ENCODE data around the gene SLC6A7.
A peak's percentile ranks its signal among the peaks of the same experiment; 100 is the strongest.

Gene SLC6A7

DNA sequence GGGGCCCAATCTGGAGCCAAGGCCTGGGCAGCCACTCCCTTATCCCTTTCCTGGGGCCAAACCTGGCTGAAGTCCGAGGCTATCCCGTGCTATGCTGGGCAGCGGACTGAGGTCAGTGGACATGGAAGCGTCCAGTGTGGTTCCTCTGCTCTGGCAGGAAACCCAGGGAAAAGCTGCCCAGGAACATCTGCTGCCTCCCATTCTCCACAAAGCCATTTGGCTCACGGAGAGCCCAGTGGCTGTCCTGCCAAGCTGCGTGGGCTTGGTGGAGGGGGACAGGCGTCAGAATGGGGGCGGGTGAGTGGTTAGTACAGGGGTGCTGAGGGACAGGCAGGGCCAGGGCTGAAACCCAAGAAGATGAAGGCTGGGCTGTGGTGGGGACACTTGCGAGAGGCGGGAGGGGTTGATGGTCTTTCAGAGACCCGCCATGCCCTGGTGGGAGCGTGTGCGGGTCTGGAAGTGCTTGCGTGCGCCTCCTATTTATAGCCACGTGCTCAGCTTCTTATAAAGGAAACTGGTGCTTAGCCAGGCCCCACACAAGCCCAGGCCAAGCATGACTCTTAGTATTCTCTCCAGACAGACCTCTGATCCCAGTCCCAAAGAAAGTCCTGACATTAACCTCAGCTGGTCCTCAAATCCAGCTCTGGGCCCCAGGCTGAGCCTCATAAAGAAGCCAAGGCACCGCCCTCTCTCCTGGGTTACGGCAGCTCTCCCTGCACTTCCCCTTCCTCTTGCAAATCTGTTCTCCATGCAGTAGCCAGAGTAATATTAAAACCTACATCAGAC, 9.4 kb upstream of the SLC6A7 start:
- no peak overlapping the region for H3K27ac ChIP-seq (ENCODE audit: extremely low read depth, low read depth, low read length)
- ChIA-PET POLR2A (no interaction called here), CTCF (interaction anchor here (0.8 kb wide), 1 partner anchor 25 kb away, joined by 3 read pairs; no protein-coding TSS in a partner anchor)
- H3K4me3 ChIP-seq (ENCODE audit: low read depth, low read length): no peak overlapping the region
- 0 out of 2 replicates have a peak, but pooled peaks cover 3% of the 10 kb centered on the region for H3K4me1 ChIP-seq (ENCODE audit: control insufficient read depth, insufficient read depth, low read length)
- TF ChIP-seq, protein P1, sequence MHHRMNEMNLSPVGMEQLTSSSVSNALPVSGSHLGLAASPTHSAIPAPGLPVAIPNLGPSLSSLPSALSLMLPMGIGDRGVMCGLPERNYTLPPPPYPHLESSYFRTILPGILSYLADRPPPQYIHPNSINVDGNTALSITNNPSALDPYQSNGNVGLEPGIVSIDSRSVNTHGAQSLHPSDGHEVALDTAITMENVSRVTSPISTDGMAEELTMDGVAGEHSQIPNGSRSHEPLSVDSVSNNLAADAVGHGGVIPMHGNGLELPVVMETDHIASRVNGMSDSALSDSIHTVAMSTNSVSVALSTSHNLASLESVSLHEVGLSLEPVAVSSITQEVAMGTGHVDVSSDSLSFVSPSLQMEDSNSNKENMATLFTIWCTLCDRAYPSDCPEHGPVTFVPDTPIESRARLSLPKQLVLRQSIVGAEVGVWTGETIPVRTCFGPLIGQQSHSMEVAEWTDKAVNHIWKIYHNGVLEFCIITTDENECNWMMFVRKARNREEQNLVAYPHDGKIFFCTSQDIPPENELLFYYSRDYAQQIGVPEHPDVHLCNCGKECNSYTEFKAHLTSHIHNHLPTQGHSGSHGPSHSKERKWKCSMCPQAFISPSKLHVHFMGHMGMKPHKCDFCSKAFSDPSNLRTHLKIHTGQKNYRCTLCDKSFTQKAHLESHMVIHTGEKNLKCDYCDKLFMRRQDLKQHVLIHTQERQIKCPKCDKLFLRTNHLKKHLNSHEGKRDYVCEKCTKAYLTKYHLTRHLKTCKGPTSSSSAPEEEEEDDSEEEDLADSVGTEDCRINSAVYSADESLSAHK (tag by site-specific recombination; IDR thresholded peaks at IDR 0.05): no peak
- TF ChIP-seq ZFHX2 (tag by site-specific recombination; conservative IDR thresholded peaks at IDR 0.05): peak; percentile 27; the same call in 1 of the 2 replicates
- no peaks in the 10 kb centered on the region for H3K9me3 ChIP-seq (ENCODE audit: control insufficient read depth, insufficient read depth, low read depth, low read length)
- no peaks in the 10 kb centered on the region for H3K36me3 ChIP-seq (ENCODE audit: control insufficient read depth in 2 of 2, insufficient read depth in 1 of 2, low read length in 2 of 2)

DNA sequence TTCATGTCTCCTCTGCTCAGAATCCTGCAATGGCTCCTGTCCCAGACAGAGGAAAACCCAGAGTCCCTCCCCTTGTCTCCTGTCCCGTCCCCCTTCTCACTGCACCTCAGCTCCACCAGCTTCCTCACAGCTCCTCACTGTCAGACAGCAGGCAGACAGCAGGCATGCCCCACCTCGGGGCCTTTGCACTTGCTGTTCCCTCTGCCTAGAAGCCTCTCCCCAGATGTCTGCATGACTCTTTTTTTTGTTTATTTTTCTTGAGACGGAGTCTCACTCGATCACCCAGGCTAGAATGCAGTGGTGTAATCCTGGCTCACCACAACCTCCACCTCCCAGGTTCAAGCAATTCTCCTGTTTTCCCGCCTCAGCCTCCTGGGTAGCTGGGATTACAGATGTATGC, 8.8 kb upstream of the SLC6A7 start:
- TF ChIP-seq YY2 (tag by site-specific recombination; IDR thresholded peaks at IDR 0.05) (no peak), PRDM1 (tag by site-specific recombination; IDR thresholded peaks at IDR 0.05) (no peak), ZIC2 (tag by site-specific recombination; IDR thresholded peaks at IDR 0.05) (peak; percentile 24; the same call in 1 of the 2 replicates), ZNF335 (tag by site-specific recombination; conservative IDR thresholded peaks at IDR 0.05) (peak; percentile 74), ZNF623 (tag by site-specific recombination; IDR thresholded peaks at IDR 0.05) (peak; percentile 94), GLIS1 (tag by site-specific recombination; IDR thresholded peaks at IDR 0.05) (peak; percentile 59)
- CTCF ChIA-PET: interaction anchor here (0.8 kb wide), 1 partner anchor 24 kb away, joined by 3 read pairs; no protein-coding TSS in a partner anchor
- Histone ChIP-seq H3K27ac (ENCODE audit: extremely low read depth, low read depth, low read length) (no peak overlapping the region), H3K4me1 (ENCODE audit: control insufficient read depth, insufficient read depth, low read length) (0 out of 2 replicates have a peak, but pooled peaks cover 3% of the 10 kb centered on the region), H3K4me3 (ENCODE audit: low read depth, low read length) (no peak overlapping the region), H3K36me3 (ENCODE audit: control insufficient read depth in 2 of 2, insufficient read depth in 1 of 2, low read length in 2 of 2) (no peaks in the 10 kb centered on the region), H3K9me3 (ENCODE audit: control insufficient read depth, insufficient read depth, low read depth, low read length) (no peaks in the 10 kb centered on the region)
- POLR2A ChIA-PET: no interaction called here

DNA sequence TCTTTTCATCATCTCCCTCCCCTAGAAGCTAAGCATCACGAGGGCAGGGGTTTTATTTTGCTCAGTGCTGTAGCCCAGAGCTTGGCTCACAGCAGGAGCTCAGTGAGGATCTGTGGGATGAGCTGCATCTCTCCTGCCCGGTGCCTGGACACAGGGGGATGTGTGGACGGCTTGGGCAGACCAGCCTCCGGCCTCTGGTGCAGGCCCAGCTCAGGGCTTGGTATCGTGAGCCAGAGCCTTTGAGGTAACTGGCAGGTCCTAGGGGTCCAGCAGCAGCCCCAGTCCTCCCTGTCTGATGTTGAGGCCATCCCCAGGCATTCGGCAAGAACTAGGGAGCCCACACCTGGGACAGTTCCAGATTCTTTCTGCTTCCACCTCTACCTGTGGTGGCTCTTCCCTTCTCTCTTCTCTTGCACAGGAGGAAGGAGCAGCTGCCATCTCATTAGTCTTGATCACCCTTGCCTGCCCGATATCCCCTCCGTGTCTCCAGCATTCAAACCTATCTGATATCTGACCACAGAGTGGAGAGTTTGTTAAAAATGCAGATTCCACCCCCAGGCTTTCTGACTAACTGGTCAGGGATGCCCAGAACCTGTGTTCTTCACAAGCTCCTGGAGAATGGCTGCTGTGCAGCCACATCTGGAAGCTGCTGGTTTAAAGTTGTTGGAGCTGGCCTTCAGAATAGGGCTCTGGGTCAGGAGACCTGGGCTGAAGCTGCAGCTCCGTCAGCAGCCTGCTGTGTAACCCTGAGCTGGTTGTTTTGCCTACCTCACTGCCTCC, 7.9 kb upstream of the SLC6A7 start:
- CTCF ChIA-PET: interaction anchor here (1.1 kb wide), 1 partner anchor 169 kb away, joined by 3 read pairs; no protein-coding TSS in a partner anchor
- peak; percentile 38; the same call in 1 of the 2 replicates for TF ChIP-seq ZBTB20 (tag by site-specific recombination; IDR thresholded peaks at IDR 0.05)
- no peak for TF ChIP-seq ZBTB7A (tag by site-specific recombination; IDR thresholded peaks at IDR 0.05; ENCODE audit: low read depth)
- Histone ChIP-seq H3K9me3 (ENCODE audit: control insufficient read depth, insufficient read depth, low read depth, low read length) (no peaks in the 10 kb centered on the region), H3K4me1 (ENCODE audit: control insufficient read depth, insufficient read depth, low read length) (0 out of 2 replicates have a peak, but pooled peaks cover 3% of the 10 kb centered on the region), H3K36me3 (ENCODE audit: control insufficient read depth in 2 of 2, insufficient read depth in 1 of 2, low read length in 2 of 2) (no peaks in the 10 kb centered on the region), H3K27ac (ENCODE audit: extremely low read depth, low read depth, low read length) (no peak overlapping the region), H3K4me3 (ENCODE audit: low read depth, low read length) (no peak overlapping the region)
- POLR2A ChIA-PET: no interaction called here

DNA sequence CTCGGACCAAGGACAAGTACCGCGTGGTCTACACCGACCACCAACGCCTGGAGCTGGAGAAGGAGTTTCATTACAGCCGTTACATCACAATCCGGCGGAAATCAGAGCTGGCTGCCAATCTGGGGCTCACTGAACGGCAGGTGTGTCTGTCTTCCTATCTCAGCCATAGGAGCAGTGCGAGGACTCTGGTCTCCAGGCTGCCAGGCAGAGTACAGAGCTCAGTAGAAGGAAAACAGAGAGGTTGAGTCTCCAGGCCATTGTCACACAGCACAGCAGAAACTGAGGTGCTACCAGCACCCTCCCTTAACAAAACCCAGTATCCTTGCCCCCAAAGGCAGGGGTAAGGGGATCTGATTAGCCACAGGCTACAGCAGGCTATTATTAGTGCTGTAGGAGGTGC, 7.1 kb upstream of the SLC6A7 start:
- ChIA-PET CTCF (interaction anchor here (1.1 kb wide), 1 partner anchor 168 kb away, joined by 3 read pairs; no protein-coding TSS in a partner anchor), POLR2A (no interaction called here)
- TF ChIP-seq, protein P2, sequence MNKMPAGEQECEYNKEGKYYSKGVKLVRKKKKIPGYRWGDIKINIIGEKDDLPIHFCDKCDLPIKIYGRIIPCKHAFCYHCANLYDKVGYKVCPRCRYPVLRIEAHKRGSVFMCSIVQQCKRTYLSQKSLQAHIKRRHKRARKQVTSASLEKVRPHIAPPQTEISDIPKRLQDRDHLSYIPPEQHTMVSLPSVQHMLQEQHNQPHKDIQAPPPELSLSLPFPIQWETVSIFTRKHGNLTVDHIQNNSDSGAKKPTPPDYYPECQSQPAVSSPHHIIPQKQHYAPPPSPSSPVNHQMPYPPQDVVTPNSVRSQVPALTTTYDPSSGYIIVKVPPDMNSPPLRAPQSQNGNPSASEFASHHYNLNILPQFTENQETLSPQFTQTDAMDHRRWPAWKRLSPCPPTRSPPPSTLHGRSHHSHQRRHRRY (tag by site-specific recombination; IDR thresholded peaks at IDR 0.05): no peak
- TF ChIP-seq, protein P3, sequence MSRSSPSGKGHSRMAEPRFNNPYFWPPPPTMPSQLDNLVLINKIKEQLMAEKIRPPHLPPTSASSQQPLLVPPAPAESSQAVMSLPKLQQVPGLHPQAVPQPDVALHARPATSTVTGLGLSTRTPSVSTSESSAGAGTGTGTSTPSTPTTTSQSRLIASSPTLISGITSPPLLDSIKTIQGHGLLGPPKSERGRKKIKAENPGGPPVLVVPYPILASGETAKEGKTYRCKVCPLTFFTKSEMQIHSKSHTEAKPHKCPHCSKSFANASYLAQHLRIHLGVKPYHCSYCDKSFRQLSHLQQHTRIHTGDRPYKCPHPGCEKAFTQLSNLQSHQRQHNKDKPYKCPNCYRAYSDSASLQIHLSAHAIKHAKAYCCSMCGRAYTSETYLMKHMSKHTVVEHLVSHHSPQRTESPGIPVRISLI (tag by site-specific recombination; IDR thresholded peaks at IDR 0.05): no peak
- TF ChIP-seq ZNF768 (tag by site-specific recombination; IDR thresholded peaks at IDR 0.05) (peak; percentile 85), ZNF530 (tag by site-specific recombination; IDR thresholded peaks at IDR 0.05; ENCODE audit: low read depth) (no peak), ZNF777 (tag by site-specific recombination; IDR thresholded peaks at IDR 0.05; ENCODE audit: borderline replicate concordance) (no peak), ZFP41 (tag by site-specific recombination; IDR thresholded peaks at IDR 0.05; ENCODE audit: borderline replicate concordance) (no peak), ZNF654 (tag by site-specific recombination; IDR thresholded peaks at IDR 0.05; ENCODE audit: low read depth) (no peak), ZNF747 (tag by site-specific recombination; IDR thresholded peaks at IDR 0.05) (no peak)
- Histone ChIP-seq H3K4me1 (ENCODE audit: control insufficient read depth, insufficient read depth, low read length) (0 out of 2 replicates have a peak, but pooled peaks cover 3% of the 10 kb centered on the region), H3K27ac (ENCODE audit: extremely low read depth, low read depth, low read length) (no peak overlapping the region), H3K36me3 (ENCODE audit: control insufficient read depth in 2 of 2, insufficient read depth in 1 of 2, low read length in 2 of 2) (no peaks in the 10 kb centered on the region), H3K9me3 (ENCODE audit: control insufficient read depth, insufficient read depth, low read depth, low read length) (no peaks in the 10 kb centered on the region), H3K4me3 (ENCODE audit: low read depth, low read length) (no peak overlapping the region)

All from HEK293 (cell line).